Parathyroid adenoma (tissue), 2 donors: ENCODE measurements around the gene GPR32.

Source experiments
- H2AFZ ChIP-seq: fragments of 300-600 bp; sonication (generic); one replicate; pipeline ENCODE4 v1.7.0; 2017; ENCODE audit warnings: antibody characterized with exemption, mild to moderate bottlenecking
- H3K27ac ChIP-seq: fragments of 300-600 bp; sonication (generic); one replicate; pipeline ENCODE4 v1.7.0; 2017
- H3K27me3 ChIP-seq: fragments of 300-600 bp; sonication (generic); one replicate; pipeline ENCODE4 v1.7.0; 2017; ENCODE audit warnings: low read length; ENCODE audit not compliant: control insufficient read depth, insufficient read depth
- H3K36me3 ChIP-seq: fragments of 300-600 bp; sonication (generic); one replicate; pipeline ENCODE4 v1.7.0; 2017; ENCODE audit warnings: low read length; ENCODE audit not compliant: control insufficient read depth, insufficient read depth
- H3K4me1 ChIP-seq: fragments of 300-600 bp; sonication (generic); one replicate; pipeline ENCODE4 v1.7.0; 2017; ENCODE audit warnings: control low read depth
- H3K4me2 ChIP-seq: fragments of 300-600 bp; sonication (generic); one replicate; pipeline ENCODE4 v1.7.0; 2017; ENCODE audit warnings: low read length
- H3K4me3 ChIP-seq: fragments of 300-600 bp; sonication (generic); one replicate; pipeline ENCODE4 v1.7.0; 2017; ENCODE audit warnings: low read depth, low read length
- H3K79me2 ChIP-seq: fragments of 300-600 bp; sonication (generic); one replicate; pipeline ENCODE4 v1.7.0; 2017; ENCODE audit warnings: control low read depth
- H3K9ac ChIP-seq: fragments of 300-600 bp; sonication (generic); one replicate; pipeline ENCODE4 v1.7.0; 2017; ENCODE audit warnings: mild to moderate bottlenecking
- H3K9me3 ChIP-seq: fragments of 300-600 bp; sonication (generic); one replicate; pipeline ENCODE4 v1.7.0; 2017; ENCODE audit warnings: low read length; ENCODE audit not compliant: control insufficient read depth
- CTCF ChIP-seq: fragments of 300-600 bp; sonication (generic); IDR thresholded peaks from one replicate; pipeline ENCODE4 v1.7.0; 2017; ENCODE audit warnings: antibody characterized with exemption, mild to moderate bottlenecking
- donor health status: primary hyperparathyroidism.

GPR32 gene

GRCh38 chr19:50820549-50821247 lies 50.4 kb downstream of the GPR32 start:
- no peaks in the 10 kb centered on the region for H3K36me3 ChIP-seq
- H2AFZ ChIP-seq = peak overlapping the region; percentile 30
- no peak overlapping the region for H3K4me2 ChIP-seq
- no peaks in the 10 kb centered on the region for H3K9me3 ChIP-seq
- no peak overlapping the region for H3K4me3 ChIP-seq
- H3K4me1 ChIP-seq = no peaks in the 10 kb centered on the region
- H3K27ac ChIP-seq = no peak overlapping the region
- H3K9ac ChIP-seq = no peak overlapping the region
- TF ChIP-seq CTCF = no peak
- peaks cover 3% of the 10 kb centered on the region for H3K27me3 ChIP-seq
- H3K79me2 ChIP-seq = no peaks in the 10 kb centered on the region

- no peaks in the 10 kb centered on the region for H3K4me1 ChIP-seq
Observed at GRCh38 chr19:50821248-50821612, 51.0 kb downstream of the GPR32 start.

More at GRCh38 chr19:50821248-50821612, 51.0 kb downstream of the GPR32 start:
- Histone ChIP-seq H3K9ac (no peak overlapping the region), H3K27ac (no peak overlapping the region), H3K4me3 (no peak overlapping the region), H2AFZ (no peak overlapping the region), H3K27me3 (peaks cover 3% of the 10 kb centered on the region), H3K79me2 (no peaks in the 10 kb centered on the region), H3K36me3 (no peaks in the 10 kb centered on the region), H3K4me2 (no peak overlapping the region), H3K9me3 (no peaks in the 10 kb centered on the region)
- TF ChIP-seq CTCF = no peak
